ENCODE measurements around the gene SMYD3.

The SMYD3 gene

DNA sequence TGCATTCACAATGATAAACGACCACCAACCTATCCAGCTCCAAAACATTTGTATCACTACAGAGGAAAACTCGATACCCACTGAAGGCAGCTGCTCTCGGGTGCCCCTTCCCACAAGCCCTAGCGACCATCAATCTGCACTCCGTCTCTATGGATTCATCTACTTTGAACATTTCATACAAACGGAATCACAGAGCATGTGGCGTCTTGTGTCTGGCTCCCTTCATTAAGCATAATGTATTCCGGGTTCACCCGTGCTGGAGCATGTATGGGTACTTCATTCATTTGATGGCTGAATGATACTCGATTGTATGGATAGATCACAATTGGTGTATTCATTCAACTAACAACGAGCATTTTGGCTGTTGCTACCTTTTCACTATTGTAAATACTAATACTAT, 340.2 kb downstream of the SMYD3 start:
- H3K27ac ChIP-seq (ENCODE audit: extremely low read depth, low read depth, low read length), result no peak overlapping the region
- ChIA-PET POLR2A (no interaction called here), CTCF (no interaction called here)
- no peak overlapping the region for H3K4me3 ChIP-seq (ENCODE audit: low read depth, low read length)
- no peaks in the 10 kb centered on the region for H3K4me1 ChIP-seq (ENCODE audit: control insufficient read depth, insufficient read depth, low read length)
- H3K36me3 ChIP-seq (ENCODE audit: control insufficient read depth in 2 of 2, insufficient read depth in 1 of 2, low read length in 2 of 2), result no peaks in the 10 kb centered on the region
- no peak for TF ChIP-seq ZFP3 (tag by site-specific recombination; IDR thresholded peaks at IDR 0.05; ENCODE audit: low read depth)
- TF ChIP-seq SETDB1 (IDR thresholded peaks at IDR 0.05; ENCODE audit: insufficient read length, low read length), result no peak
- TF ChIP-seq ZNF114 (tag by site-specific recombination; IDR thresholded peaks at IDR 0.05), result no peak
- no peak for TF ChIP-seq ZNF658 (tag by site-specific recombination; IDR thresholded peaks at IDR 0.05)
- TF ChIP-seq HOXD13 (CRISPR knock-in tag; IDR thresholded peaks at IDR 0.05; ENCODE audit: borderline replicate concordance), result no peak
- no peak for TF ChIP-seq ZNF664 (tag by site-specific recombination; IDR thresholded peaks at IDR 0.05)
- H3K9me3 ChIP-seq (ENCODE audit: control insufficient read depth, insufficient read depth, low read depth, low read length), result no peaks in the 10 kb centered on the region

DNA sequence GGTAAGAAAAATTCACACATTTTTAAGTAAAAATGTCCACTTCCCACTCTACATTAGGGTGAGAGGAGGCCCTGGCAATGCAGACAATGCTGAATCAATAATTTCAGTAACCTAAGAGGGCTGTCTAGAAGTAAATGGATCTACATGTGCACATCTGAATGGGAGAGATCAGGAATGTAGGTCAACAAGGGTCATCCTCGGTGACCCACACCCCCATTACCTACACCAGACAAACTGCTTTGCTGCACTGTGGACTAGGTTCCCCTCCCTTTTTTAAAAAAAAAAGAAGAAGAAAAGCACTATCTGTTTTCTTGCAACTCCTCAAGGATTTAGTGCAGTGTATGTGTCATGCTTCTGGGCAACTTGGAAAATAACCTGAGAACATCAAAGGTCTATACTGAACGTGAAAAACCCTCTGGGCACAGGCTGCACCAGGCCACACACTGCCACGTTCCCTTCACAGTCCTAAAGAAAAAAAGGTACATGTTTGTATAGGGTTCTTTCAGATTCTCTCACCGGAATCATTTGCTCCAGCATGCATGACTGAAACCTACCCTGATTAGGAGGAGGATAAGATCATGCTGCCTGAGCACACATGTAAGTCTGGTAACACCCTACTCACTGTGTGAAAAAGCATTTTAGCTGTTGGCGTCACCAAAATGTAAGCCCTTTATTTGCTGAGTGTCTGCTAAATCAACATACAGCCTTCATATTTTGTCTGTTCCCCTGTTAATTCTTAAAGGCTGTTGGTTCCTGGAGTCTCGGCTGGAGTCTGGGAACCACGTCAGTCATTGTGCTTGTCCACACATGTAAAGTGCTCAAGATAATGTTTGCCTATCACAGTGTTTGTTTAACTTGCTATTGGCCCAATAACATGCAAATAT, 341.0 kb downstream of the SMYD3 start:
- no peak overlapping the region for H3K4me3 ChIP-seq (ENCODE audit: low read depth, low read length)
- H3K4me1 ChIP-seq (ENCODE audit: control insufficient read depth, insufficient read depth, low read length), result no peaks in the 10 kb centered on the region
- POLR2A ChIA-PET, result no interaction called here
- no peak overlapping the region for H3K27ac ChIP-seq (ENCODE audit: extremely low read depth, low read depth, low read length)
- no peaks in the 10 kb centered on the region for H3K36me3 ChIP-seq (ENCODE audit: control insufficient read depth in 2 of 2, insufficient read depth in 1 of 2, low read length in 2 of 2)
- TF ChIP-seq ZSCAN23 (tag by site-specific recombination; IDR thresholded peaks at IDR 0.05) (no peak), ZNF549 (tag by site-specific recombination; IDR thresholded peaks at IDR 0.05) (no peak), ZNF701 (tag by site-specific recombination; IDR thresholded peaks at IDR 0.05) (no peak), ZNF571 (tag by site-specific recombination; IDR thresholded peaks at IDR 0.05) (no peak), ZNF514 (tag by site-specific recombination; IDR thresholded peaks at IDR 0.05) (no peak), ZNF830 (tag by site-specific recombination; IDR thresholded peaks at IDR 0.05; ENCODE audit: low read depth) (no peak), ZNF366 (tag by site-specific recombination; conservative IDR thresholded peaks at IDR 0.05) (no peak), ZNF16 (tag by site-specific recombination; IDR thresholded peaks at IDR 0.05; ENCODE audit: low read depth) (no peak), ZNF10 (tag by site-specific recombination; IDR thresholded peaks at IDR 0.05) (no peak), HOXD13 (CRISPR knock-in tag; IDR thresholded peaks at IDR 0.05; ENCODE audit: borderline replicate concordance) (no peak), ZNF24 (tag by site-specific recombination; IDR thresholded peaks at IDR 0.05) (no peak)
- TF ChIP-seq, protein P1, sequence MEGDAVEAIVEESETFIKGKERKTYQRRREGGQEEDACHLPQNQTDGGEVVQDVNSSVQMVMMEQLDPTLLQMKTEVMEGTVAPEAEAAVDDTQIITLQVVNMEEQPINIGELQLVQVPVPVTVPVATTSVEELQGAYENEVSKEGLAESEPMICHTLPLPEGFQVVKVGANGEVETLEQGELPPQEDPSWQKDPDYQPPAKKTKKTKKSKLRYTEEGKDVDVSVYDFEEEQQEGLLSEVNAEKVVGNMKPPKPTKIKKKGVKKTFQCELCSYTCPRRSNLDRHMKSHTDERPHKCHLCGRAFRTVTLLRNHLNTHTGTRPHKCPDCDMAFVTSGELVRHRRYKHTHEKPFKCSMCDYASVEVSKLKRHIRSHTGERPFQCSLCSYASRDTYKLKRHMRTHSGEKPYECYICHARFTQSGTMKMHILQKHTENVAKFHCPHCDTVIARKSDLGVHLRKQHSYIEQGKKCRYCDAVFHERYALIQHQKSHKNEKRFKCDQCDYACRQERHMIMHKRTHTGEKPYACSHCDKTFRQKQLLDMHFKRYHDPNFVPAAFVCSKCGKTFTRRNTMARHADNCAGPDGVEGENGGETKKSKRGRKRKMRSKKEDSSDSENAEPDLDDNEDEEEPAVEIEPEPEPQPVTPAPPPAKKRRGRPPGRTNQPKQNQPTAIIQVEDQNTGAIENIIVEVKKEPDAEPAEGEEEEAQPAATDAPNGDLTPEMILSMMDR (tag by site-specific recombination; IDR thresholded peaks at IDR 0.05), result no peak
- TF ChIP-seq, protein P2, sequence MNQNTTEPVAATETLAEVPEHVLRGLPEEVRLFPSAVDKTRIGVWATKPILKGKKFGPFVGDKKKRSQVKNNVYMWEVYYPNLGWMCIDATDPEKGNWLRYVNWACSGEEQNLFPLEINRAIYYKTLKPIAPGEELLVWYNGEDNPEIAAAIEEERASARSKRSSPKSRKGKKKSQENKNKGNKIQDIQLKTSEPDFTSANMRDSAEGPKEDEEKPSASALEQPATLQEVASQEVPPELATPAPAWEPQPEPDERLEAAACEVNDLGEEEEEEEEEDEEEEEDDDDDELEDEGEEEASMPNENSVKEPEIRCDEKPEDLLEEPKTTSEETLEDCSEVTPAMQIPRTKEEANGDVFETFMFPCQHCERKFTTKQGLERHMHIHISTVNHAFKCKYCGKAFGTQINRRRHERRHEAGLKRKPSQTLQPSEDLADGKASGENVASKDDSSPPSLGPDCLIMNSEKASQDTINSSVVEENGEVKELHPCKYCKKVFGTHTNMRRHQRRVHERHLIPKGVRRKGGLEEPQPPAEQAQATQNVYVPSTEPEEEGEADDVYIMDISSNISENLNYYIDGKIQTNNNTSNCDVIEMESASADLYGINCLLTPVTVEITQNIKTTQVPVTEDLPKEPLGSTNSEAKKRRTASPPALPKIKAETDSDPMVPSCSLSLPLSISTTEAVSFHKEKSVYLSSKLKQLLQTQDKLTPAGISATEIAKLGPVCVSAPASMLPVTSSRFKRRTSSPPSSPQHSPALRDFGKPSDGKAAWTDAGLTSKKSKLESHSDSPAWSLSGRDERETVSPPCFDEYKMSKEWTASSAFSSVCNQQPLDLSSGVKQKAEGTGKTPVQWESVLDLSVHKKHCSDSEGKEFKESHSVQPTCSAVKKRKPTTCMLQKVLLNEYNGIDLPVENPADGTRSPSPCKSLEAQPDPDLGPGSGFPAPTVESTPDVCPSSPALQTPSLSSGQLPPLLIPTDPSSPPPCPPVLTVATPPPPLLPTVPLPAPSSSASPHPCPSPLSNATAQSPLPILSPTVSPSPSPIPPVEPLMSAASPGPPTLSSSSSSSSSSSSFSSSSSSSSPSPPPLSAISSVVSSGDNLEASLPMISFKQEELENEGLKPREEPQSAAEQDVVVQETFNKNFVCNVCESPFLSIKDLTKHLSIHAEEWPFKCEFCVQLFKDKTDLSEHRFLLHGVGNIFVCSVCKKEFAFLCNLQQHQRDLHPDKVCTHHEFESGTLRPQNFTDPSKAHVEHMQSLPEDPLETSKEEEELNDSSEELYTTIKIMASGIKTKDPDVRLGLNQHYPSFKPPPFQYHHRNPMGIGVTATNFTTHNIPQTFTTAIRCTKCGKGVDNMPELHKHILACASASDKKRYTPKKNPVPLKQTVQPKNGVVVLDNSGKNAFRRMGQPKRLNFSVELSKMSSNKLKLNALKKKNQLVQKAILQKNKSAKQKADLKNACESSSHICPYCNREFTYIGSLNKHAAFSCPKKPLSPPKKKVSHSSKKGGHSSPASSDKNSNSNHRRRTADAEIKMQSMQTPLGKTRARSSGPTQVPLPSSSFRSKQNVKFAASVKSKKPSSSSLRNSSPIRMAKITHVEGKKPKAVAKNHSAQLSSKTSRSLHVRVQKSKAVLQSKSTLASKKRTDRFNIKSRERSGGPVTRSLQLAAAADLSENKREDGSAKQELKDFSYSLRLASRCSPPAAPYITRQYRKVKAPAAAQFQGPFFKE (tag by site-specific recombination; IDR thresholded peaks at IDR 0.05; ENCODE audit: borderline replicate concordance), result no peak
- TF ChIP-seq, protein P3, sequence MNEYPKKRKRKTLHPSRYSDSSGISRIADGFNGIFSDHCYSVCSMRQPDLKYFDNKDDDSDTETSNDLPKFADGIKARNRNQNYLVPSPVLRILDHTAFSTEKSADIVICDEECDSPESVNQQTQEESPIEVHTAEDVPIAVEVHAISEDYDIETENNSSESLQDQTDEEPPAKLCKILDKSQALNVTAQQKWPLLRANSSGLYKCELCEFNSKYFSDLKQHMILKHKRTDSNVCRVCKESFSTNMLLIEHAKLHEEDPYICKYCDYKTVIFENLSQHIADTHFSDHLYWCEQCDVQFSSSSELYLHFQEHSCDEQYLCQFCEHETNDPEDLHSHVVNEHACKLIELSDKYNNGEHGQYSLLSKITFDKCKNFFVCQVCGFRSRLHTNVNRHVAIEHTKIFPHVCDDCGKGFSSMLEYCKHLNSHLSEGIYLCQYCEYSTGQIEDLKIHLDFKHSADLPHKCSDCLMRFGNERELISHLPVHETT (tag by site-specific recombination; IDR thresholded peaks at IDR 0.05), result no peak
- CTCF ChIA-PET, result no interaction called here
- no peaks in the 10 kb centered on the region for H3K9me3 ChIP-seq (ENCODE audit: control insufficient read depth, insufficient read depth, low read depth, low read length)
